IMR-90 (cell line): ENCODE data around the gene SLC39A3. TPM values are rescaled to one million over a fixed set of nuclear protein-coding genes. Genes with fewer than 3 reads are reported as not detected.
A peak's percentile ranks its signal among the peaks of the same experiment; 100 is the strongest.

Source experiments
- ATAC-seq: fragments of 200-7000 bp; cut with Tn5 transposase; 2 replicates; pipeline ENCODE4 v1.9.1; 2020; ENCODE audit warnings: low read depth, mild to moderate bottlenecking, moderate library complexity
- BruUV-seq: library from RNA; stranded (reverse); fragments of 400-500 nt; replicated peaks from 2 replicates; lab custom pipeline; 2021; lab: Mats Ljungman, UMichigan
- CTCF ChIA-PET: fragments of 300-600 bp; formaldehyde crosslinking; extraction: SDS; loops from one replicate; lab custom pipeline; 2021; ENCODE audit warnings: antibody characterized with exemption; lab: Yijun Ruan, JAX
- POLR2A ChIA-PET: fragments of 300-600 bp; sonication (Branson Sonifier 250); formaldehyde crosslinking; loops from one replicate; lab custom pipeline; 2022; ENCODE audit warnings: antibody characterized with exemption; ENCODE audit not compliant: unreplicated experiment; lab: Charles Lee
- DNase-seq: peaks from one replicate; pipeline ENCODE4 v3.0.0; 2013
- H2AFZ ChIP-seq: replicated peaks from 2 replicates; pipeline ENCODE3; 2013; ENCODE audit warnings: low read length, mild to moderate bottlenecking; ENCODE audit not compliant: poor library complexity
- H2AK5ac ChIP-seq: 2 replicates; pipeline ENCODE4 v1.6.1; 2013; ENCODE audit warnings: low read depth, low read length, inconsistent platforms
- H2AK9ac ChIP-seq: replicated peaks from 2 replicates; pipeline ENCODE3; 2013; ENCODE audit warnings: mild to moderate bottlenecking, low read depth, low read length, moderate library complexity; ENCODE audit not compliant: poor library complexity
- H2BK120ac ChIP-seq: 2 replicates; pipeline ENCODE4 v1.6.1; 2013; ENCODE audit warnings: low read depth, low read length, inconsistent platforms
- H2BK15ac ChIP-seq: 3 replicates; pipeline ENCODE4 v1.6.1; 2013; ENCODE audit warnings: low read depth, low read length, inconsistent platforms
- H2BK20ac ChIP-seq: 2 replicates; pipeline ENCODE4 v1.6.1; 2013; ENCODE audit warnings: low read depth, mild to moderate bottlenecking, inconsistent platforms, low read length, moderate library complexity
- H2BK5ac ChIP-seq: 2 replicates; pipeline ENCODE4 v1.6.1; 2013; ENCODE audit warnings: mild to moderate bottlenecking, low read depth, low read length, inconsistent platforms; ENCODE audit not compliant: poor library complexity, severe bottlenecking
- H3K14ac ChIP-seq: replicated peaks from 2 replicates; pipeline ENCODE4 v1.6.1; 2013; ENCODE audit warnings: low read depth, low read length, inconsistent platforms
- H3K18ac ChIP-seq: 2 replicates; pipeline ENCODE4 v1.6.1; 2013; ENCODE audit warnings: low read depth, low read length, control low read depth
- H3K23ac ChIP-seq: 2 replicates; pipeline ENCODE4 v1.6.1; 2013; ENCODE audit warnings: low read depth, low read length, inconsistent platforms
- H3K27ac ChIP-seq: 2 replicates; pipeline ENCODE4 v1.5.1; 2013; ENCODE audit warnings: mild to moderate bottlenecking, control low read depth, low read length; ENCODE audit not compliant: insufficient read depth
- H3K27me3 ChIP-seq: 2 replicates; pipeline ENCODE4 v1.6.1; 2013; ENCODE audit warnings: low read length; ENCODE audit not compliant: control insufficient read depth, insufficient read depth
- H3K36me3 ChIP-seq: 2 replicates; pipeline ENCODE4 v1.6.1; 2013; ENCODE audit warnings: low read length, mixed read lengths; ENCODE audit not compliant: control insufficient read depth, insufficient read depth
- H3K4ac ChIP-seq: 2 replicates; pipeline ENCODE4 v1.6.1; 2013; ENCODE audit warnings: low read depth, low read length, inconsistent platforms
- H3K4me1 ChIP-seq: 2 replicates; pipeline ENCODE4 v1.6.1; 2013; ENCODE audit warnings: low read length, mixed read lengths; ENCODE audit not compliant: control insufficient read depth, insufficient read depth
- H3K4me2 ChIP-seq: 2 replicates; pipeline ENCODE4 v1.6.1; 2013; ENCODE audit warnings: low read depth, mild to moderate bottlenecking, control low read depth, low read length, moderate library complexity
- H3K4me3 ChIP-seq: 2 replicates; pipeline ENCODE4 v1.5.1; 2013; ENCODE audit warnings: low read depth, mild to moderate bottlenecking, control low read depth, low read length, moderate library complexity; ENCODE audit not compliant: insufficient read depth
- H3K56ac ChIP-seq: 2 replicates; pipeline ENCODE4 v1.6.1; 2013; ENCODE audit warnings: low read length, inconsistent platforms; ENCODE audit not compliant: insufficient read depth; ENCODE audit errors: extremely low read depth
- H3K79me1 ChIP-seq, 2 experiments: 2 replicates each; pipeline ENCODE4 v1.6.1; 2013; ENCODE audit warnings: low read length in 2 of 2, inconsistent platforms in 1 of 2, low read depth in 1 of 2
- H3K9ac ChIP-seq: 2 replicates; pipeline ENCODE4 v1.6.1; 2013; ENCODE audit warnings: low read depth, low read length, control low read depth
- H3K9me1 ChIP-seq: 2 replicates; pipeline ENCODE4 v1.6.1; 2013; ENCODE audit warnings: low read length, inconsistent platforms; ENCODE audit not compliant: insufficient read depth
- H3K9me3 ChIP-seq: 2 replicates; pipeline ENCODE4 v1.6.1; 2013; ENCODE audit warnings: low read length; ENCODE audit not compliant: control insufficient read depth, insufficient read depth
- H4K20me1 ChIP-seq: 2 replicates; pipeline ENCODE4 v1.6.1; 2013; ENCODE audit warnings: low read length, inconsistent platforms; ENCODE audit not compliant: insufficient read depth
- H4K5ac ChIP-seq: 2 replicates; pipeline ENCODE4 v1.6.1; 2013; ENCODE audit warnings: mild to moderate bottlenecking, low read depth, low read length, control low read depth
- H4K8ac ChIP-seq, 2 experiments: 2 replicates each; pipeline ENCODE4 v1.6.1; 2013; ENCODE audit warnings: low read depth in 2 of 2, low read length in 2 of 2, control low read depth in 1 of 2, inconsistent platforms in 1 of 2
- H4K91ac ChIP-seq: 2 replicates; pipeline ENCODE4 v1.6.1; 2013; ENCODE audit warnings: low read depth, low read length, inconsistent platforms; ENCODE audit not compliant: insufficient read depth
- BHLHE40 ChIP-seq: fragments of 150-350 bp; IDR thresholded peaks from 2 replicates; pipeline ENCODE4 v1.6.1; 2016; ENCODE audit warnings: mild to moderate bottlenecking, low read depth, low read length
- CEBPB ChIP-seq: IDR thresholded peaks from 2 replicates; pipeline ENCODE4 v1.6.1; 2012; ENCODE audit warnings: low read depth, low read length, improper control_type of control experiment
- CHD1 ChIP-seq: IDR thresholded peaks from 2 replicates; pipeline ENCODE4 v1.6.1; 2012; ENCODE audit warnings: low read depth, low read length, improper control_type of control experiment
- CTCF ChIP-seq: conservative IDR thresholded peaks from 2 replicates; pipeline ENCODE4 v1.5.1; 2012; ENCODE audit warnings: mild to moderate bottlenecking, low read depth, low read length, improper control_type of control experiment
- FOS ChIP-seq: fragments of 150-350 bp; IDR thresholded peaks from 2 replicates; pipeline ENCODE4 v1.6.1; 2016; ENCODE audit warnings: low read depth, low read length
- MAFK ChIP-seq: IDR thresholded peaks from 2 replicates; pipeline ENCODE4 v1.6.1; 2012; ENCODE audit warnings: low read depth, low read length, improper control_type of control experiment
- MAZ ChIP-seq: IDR thresholded peaks from 2 replicates; pipeline ENCODE4 v1.6.1; 2012; ENCODE audit warnings: low read depth, mild to moderate bottlenecking, low read length, improper control_type of control experiment, moderate library complexity, borderline replicate concordance
- MXI1 ChIP-seq: IDR thresholded peaks from 2 replicates; pipeline ENCODE4 v1.6.1; 2012; ENCODE audit warnings: low read depth, mild to moderate bottlenecking, low read length, moderate library complexity, borderline replicate concordance
- NFE2L2 ChIP-seq: fragments of 150-350 bp; IDR thresholded peaks from 2 replicates; pipeline ENCODE4 v1.6.1; 2016; ENCODE audit warnings: low read depth, mild to moderate bottlenecking, low read length
- RAD21 ChIP-seq: IDR thresholded peaks from 2 replicates; pipeline ENCODE4 v1.6.1; 2012; ENCODE audit warnings: low read length, improper control_type of control experiment
- RCOR1 ChIP-seq: IDR thresholded peaks from 2 replicates; pipeline ENCODE4 v1.6.1; 2012; ENCODE audit warnings: mild to moderate bottlenecking, low read length, improper control_type of control experiment; ENCODE audit not compliant: insufficient replicate concordance
- RFX5 ChIP-seq: IDR thresholded peaks from 2 replicates; pipeline ENCODE4 v1.8.0; 2012; ENCODE audit warnings: low read depth, mild to moderate bottlenecking, low read length, moderate library complexity
- USF2 ChIP-seq: fragments of 150-350 bp; IDR thresholded peaks from 2 replicates; pipeline ENCODE4 v1.6.1; 2017; ENCODE audit warnings: mild to moderate bottlenecking, antibody characterized with exemption, low read length, low read depth
- WGBS, 2 experiments: methylation state at CpG; one replicate each; pipeline versions ENCODE4 v1.1.5 to v1.1.7; 2013; ENCODE audit warnings: missing lambda C conversion rate in 2 of 2; ENCODE audit not compliant: insufficient read length in 1 of 2; ENCODE audit errors: extremely low coverage in 2 of 2; 5-methylcytosine and 5-hydroxymethylcytosine counted together
- dilution Hi-C: fragments of 300-500 bp; cut with HindIII; formaldehyde crosslinking; loops from one replicate; pipeline ENCODE4 v1.14.3; 2018; ENCODE audit warnings: low sequenced_read_pairs; ENCODE audit not compliant: unreplicated experiment
- in situ Hi-C: fragments of 300-500 bp; cut with MboI; formaldehyde crosslinking; loops from 3 replicates; pipeline ENCODE4 v1.14.3; 2019; ENCODE audit warnings: low sequenced_read_pairs, inconsistent platforms, mixed read lengths
- intact Hi-C: fragments of 100-400 bp; cut with micrococcal nuclease; formaldehyde crosslinking; loops from 2 replicates; pipeline ENCODE4 v1.10.0; 2022
- polyA plus RNA-seq, 3 experiments: library from polyadenylated mRNA; depleted of rRNA; stranded (reverse); fragments of >200 nt; gene quantifications; 2 replicates each; pipeline ENCODE4 v1.2.3, GENCODE V29; 2012; ENCODE audit warnings: low replicate concordance in 1 of 3
- total RNA-seq: library from RNA; depleted of rRNA; stranded (reverse); fragments of >200 nt; gene quantifications from 2 replicates; pipeline ENCODE4 v1.2.3, GENCODE V29; 2012
- TF ChIP-seq, protein P1 (sequence below): fragments of 150-350 bp; IDR thresholded peaks from 2 replicates; pipeline ENCODE4 v1.6.1; 2016; ENCODE audit warnings: low read depth, mild to moderate bottlenecking, low read length, moderate library complexity, borderline replicate concordance

SLC39A3 gene
- total and polyA plus RNA-seq, 2 of the 4 experiments (the other 2 are of a cell fraction), result 12.4 to 38.2 TPM

DNA sequence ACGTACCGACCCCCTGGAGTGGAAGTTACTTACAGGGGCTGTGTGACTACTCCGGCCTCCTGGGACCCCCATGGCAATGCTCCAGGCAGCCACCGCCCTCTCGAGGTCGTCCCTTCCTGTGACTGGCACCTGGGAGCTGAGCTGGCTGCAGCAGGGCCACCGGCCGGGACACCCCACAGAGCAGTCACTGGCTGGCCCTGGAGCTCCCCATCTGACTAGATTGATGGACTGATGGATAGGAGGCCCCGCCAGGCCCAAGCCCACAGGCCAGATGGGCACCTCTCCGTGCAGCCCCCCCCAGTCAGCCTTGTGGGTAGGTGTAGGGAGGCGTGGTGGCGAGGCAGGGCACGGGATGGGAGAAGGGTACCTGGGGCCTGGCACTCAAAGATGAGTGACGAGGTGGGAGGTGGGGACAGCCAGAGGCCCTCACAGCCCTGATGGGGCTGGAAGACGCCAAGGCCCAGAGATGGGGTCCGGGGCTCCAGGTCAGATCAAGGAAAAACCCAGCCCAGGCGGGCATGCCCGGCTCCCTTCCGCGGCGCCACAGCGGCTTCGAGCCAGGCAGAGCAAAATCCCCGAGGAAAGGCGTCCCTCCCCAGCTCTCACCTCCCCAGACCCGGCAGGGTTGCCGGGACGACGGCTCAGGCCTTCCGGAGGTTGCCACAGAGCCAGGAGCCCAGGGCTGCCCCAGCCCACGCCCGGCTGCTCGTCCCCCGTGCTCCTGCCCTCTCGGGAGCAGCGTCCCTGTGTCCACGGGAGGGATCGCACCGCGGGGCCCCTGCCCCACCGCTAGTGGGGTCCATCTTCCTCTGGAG, 8.4 kb downstream of the SLC39A3 start:
- Histone ChIP-seq H2AK9ac (peak overlapping the region; percentile 42), H2BK20ac (no peak overlapping the region), H2AK5ac (no peak overlapping the region), H4K5ac (no peak overlapping the region), H3K9ac (no peak overlapping the region), H3K18ac (no peak overlapping the region), H3K27me3 (peaks cover 11% of the 10 kb centered on the region), H2BK5ac (no peak overlapping the region), H3K14ac (no peak overlapping the region), H3K4me2 (no peak overlapping the region), H3K36me3 (peaks cover 21% of the 10 kb centered on the region), H2AFZ (no peak overlapping the region), H2BK120ac (no peak overlapping the region), H3K4ac (no peak overlapping the region), H3K4me1 (no peaks in the 10 kb centered on the region), H4K8ac (no peak overlapping the region), H3K27ac (no peak overlapping the region), H3K79me1 (peaks cover 0 to 11% of the 10 kb centered on the region in 2 experiments; a peak in 2 of 4 replicates), H4K20me1 (no peaks in the 10 kb centered on the region; the same call in none of the 2 replicates), H3K9me3 (no peaks in the 10 kb centered on the region; the same call in 1 of the 2 replicates), H3K4me3 (no peak overlapping the region), H2BK15ac (no peak overlapping the region), H3K56ac (no peak overlapping the region), H4K91ac (no peak overlapping the region), H3K9me1 (0 out of 2 replicates have a peak, but pooled peaks cover 2% of the 10 kb centered on the region), H3K23ac (no peak overlapping the region)
- ChIA-PET POLR2A (no interaction called here), CTCF (interaction anchor here (0.5 kb wide), 1 partner anchor 26 kb away, joined by 3 read pairs; no protein-coding TSS in a partner anchor)
- in situ Hi-C loops, result no loop called here
- no TSS peak for BruUV-seq
- 89% methylated on average over 17 of the region's 41 CpGs; no CpG with 5 or more reads in 1 of the 2 experiments for WGBS, 2 experiments
- no peak for DNase-seq
- no peak for ATAC-seq
- intact Hi-C loops, result no loop called here
- dilution Hi-C loops, result no loop called here
- no peak for TF ChIP-seq MAZ
- TF ChIP-seq MXI1, result no peak
- no peak for TF ChIP-seq FOS
- TF ChIP-seq CEBPB, result no peak
- TF ChIP-seq CHD1, result no peak
- TF ChIP-seq USF2, result no peak
- no peak for TF ChIP-seq RCOR1
- TF ChIP-seq CTCF, result no peak
- TF ChIP-seq, protein P1, sequence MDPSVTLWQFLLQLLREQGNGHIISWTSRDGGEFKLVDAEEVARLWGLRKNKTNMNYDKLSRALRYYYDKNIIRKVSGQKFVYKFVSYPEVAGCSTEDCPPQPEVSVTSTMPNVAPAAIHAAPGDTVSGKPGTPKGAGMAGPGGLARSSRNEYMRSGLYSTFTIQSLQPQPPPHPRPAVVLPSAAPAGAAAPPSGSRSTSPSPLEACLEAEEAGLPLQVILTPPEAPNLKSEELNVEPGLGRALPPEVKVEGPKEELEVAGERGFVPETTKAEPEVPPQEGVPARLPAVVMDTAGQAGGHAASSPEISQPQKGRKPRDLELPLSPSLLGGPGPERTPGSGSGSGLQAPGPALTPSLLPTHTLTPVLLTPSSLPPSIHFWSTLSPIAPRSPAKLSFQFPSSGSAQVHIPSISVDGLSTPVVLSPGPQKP, result no peak
- TF ChIP-seq RFX5, result no peak
- no peak for TF ChIP-seq MAFK
- no peak for TF ChIP-seq RAD21
- TF ChIP-seq BHLHE40, result no peak
- no peak for TF ChIP-seq NFE2L2
